Cardiac fibroblast (primary cell): ENCODE data around the gene DSCAML1.

Source experiments
- DNase-seq, 2 donors: peaks; one replicate each; pipeline versions ENCODE4 v3.0.0 to v3.0.0-alpha.2; 2010; ENCODE audit warnings: low read depth in 2 of 2
- H3K4me3 ChIP-seq, 2 donors: replicated peaks in 1 of 2; 1 replicate in 1 of 2; 2 replicates in 1 of 2; pipeline ENCODE4 v1.5.1; 2011; ENCODE audit warnings: low read depth in 2 of 2, low read length in 2 of 2, mild to moderate bottlenecking in 2 of 2, moderate library complexity in 1 of 2
- CTCF ChIP-seq: IDR thresholded peaks from one replicate; pipeline ENCODE4 v1.5.1; 2011; ENCODE audit warnings: low read depth, mild to moderate bottlenecking, low read length, inconsistent platforms

DSCAML1 gene

DNA sequence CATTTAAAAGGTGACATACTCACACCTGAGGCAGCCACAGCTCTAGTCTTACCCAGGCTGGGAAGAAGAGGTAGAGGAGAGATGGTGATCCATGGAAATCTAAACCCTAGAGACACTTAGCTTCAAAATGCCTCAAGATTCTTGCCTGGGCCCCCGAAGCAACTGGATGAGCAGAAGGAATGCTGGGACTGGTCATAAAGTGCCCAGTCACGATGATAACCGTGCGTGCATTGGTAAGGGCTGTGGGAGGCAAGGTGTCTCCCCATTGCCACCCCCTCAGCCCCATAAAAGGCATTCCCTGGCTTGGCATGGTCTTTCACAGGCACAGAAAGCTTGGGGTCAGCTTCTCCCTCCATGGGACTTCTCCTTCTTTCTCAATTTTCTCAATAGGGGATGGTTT is 144.5 kb downstream of the DSCAML1 start:
- no peak overlapping the region for H3K4me3 ChIP-seq
- DNase-seq = no peak
- TF ChIP-seq CTCF = no peak

GRCh38 chr11:117649296-117650055 is 147.5 kb downstream of the DSCAML1 start:
- H3K4me3 ChIP-seq = no peak overlapping the region
- no peak for TF ChIP-seq CTCF
- DNase-seq = no peak

DNA sequence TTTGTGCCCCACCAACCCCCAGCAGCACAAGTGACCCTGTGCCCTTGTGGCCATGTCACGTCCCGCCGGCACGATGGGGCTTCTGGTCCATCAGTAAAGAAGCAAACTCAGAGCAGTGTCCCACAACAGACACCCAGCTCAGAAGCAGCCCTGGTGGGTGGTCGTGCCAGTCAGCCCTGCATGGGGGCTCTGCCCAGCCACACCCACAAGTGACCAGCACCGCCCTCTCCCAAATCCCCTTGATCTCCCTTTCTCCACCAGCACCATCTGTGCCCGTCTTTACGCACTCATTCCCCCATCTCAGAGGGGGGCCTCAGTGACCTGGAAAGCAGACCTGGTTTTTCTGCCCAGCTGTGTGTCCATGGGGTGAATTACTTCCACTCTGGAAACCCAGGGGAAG is 149.1 kb downstream of the DSCAML1 start:
- TF ChIP-seq CTCF = no peak
- no peak overlapping the region for H3K4me3 ChIP-seq
- no peak for DNase-seq

GRCh38 chr11:117647207-117647606 is 149.8 kb downstream of the DSCAML1 start:
- no peak for TF ChIP-seq CTCF
- H3K4me3 ChIP-seq = no peak overlapping the region
- DNase-seq = no peak

GRCh38 chr11:117646411-117646810 is 150.6 kb downstream of the DSCAML1 start:
- no peak overlapping the region for H3K4me3 ChIP-seq
- DNase-seq = no peak
- TF ChIP-seq CTCF = no peak

DNA sequence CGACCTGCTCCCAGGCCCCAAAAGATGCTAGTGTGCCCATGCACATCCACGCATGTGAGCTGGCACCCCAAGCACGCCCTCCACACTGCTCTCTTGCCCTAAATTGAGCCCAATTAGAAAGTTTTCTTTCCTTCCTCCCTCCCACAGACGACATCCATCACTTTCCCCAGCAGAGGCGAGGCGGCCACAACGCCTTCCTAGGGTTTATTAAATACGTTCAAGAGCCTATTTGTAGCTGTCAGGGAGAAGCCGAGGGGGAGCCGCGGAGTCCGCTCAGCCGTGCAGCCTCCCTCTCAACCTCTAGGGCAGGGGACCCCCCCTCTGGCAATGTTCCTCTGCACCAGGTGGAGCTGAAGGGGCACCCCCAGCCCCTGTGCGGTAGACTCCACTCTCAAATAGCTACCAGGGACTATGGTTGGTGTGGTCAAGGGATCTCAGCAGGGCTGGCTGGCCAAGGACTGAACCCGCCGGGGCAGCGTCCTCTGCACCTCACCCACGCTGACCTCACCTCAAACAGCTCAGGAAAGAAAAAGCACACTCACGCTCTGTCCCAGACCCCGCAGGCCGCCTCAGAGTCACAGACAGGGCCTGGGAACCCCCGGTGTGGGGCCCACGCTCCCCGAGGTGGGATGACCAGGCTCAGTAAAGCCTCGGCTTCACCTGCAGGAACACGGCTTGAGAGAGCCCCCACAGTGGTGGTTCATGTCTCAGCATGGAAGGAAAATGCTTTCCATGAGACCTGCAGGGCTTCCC is 152.4 kb downstream of the DSCAML1 start:
- DNase-seq = no peak
- no peak for TF ChIP-seq CTCF
- no peak overlapping the region for H3K4me3 ChIP-seq
